ENCODE results near the gene GGTLC2.

GRCh38 chr22:22595001-22595835 lies 49.2 kb upstream of the GGTLC2 start:
- TF ChIP-seq EZH2phosphoT487 (IDR thresholded peaks at IDR 0.05; ENCODE audit: low read length) (no peak), CTCF (IDR thresholded peaks at IDR 0.05; ENCODE audit: low read length) (no peak)

All from MM.1S (cell line).